ENCODE measurements around the gene YIPF3.

DNA sequence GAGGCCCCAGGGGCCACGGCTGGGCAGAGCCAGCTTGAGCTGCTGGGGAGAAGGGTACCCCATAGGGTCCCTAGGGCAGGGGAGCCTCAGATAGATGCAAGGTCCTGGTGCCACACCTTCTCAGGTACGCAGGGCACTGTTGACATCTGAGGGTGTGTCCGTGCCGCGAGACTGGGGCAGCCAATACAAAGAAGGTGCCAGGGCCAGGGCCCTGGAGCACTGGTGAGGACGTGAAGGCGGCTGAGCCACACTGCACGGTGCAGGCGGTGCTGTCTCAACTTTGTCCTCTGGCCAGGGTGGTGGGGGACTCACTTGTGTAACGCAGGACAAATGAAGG lies 5.9 kb downstream of the YIPF3 start:
- TF ChIP-seq, protein P1, sequence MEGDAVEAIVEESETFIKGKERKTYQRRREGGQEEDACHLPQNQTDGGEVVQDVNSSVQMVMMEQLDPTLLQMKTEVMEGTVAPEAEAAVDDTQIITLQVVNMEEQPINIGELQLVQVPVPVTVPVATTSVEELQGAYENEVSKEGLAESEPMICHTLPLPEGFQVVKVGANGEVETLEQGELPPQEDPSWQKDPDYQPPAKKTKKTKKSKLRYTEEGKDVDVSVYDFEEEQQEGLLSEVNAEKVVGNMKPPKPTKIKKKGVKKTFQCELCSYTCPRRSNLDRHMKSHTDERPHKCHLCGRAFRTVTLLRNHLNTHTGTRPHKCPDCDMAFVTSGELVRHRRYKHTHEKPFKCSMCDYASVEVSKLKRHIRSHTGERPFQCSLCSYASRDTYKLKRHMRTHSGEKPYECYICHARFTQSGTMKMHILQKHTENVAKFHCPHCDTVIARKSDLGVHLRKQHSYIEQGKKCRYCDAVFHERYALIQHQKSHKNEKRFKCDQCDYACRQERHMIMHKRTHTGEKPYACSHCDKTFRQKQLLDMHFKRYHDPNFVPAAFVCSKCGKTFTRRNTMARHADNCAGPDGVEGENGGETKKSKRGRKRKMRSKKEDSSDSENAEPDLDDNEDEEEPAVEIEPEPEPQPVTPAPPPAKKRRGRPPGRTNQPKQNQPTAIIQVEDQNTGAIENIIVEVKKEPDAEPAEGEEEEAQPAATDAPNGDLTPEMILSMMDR (IDR thresholded peaks at IDR 0.05) = no peak
- TF ChIP-seq EZH2phosphoT487 (IDR thresholded peaks at IDR 0.05) = no peak

All from neural progenitor cell (in vitro differentiated cells).